SU-DHL-6 (cell line): ENCODE results near the gene MECR.

Experiments used
- H2AFZ ChIP-seq: fragments of 200-600 bp; sonication (generic); 2 replicates; pipeline ENCODE4 v1.6.1; 2014; ENCODE audit warnings: low read depth, mild to moderate bottlenecking, moderate library complexity, mixed read lengths, antibody characterized with exemption, low read length; ENCODE audit not compliant: severe bottlenecking
- H3F3A ChIP-seq: fragments of 200-600 bp; shearing (Covaris generic); 2 replicates; pipeline ENCODE4 v1.6.0; 2016; ENCODE audit warnings: antibody characterized with exemption, mild to moderate bottlenecking; ENCODE audit not compliant: insufficient read depth
- H3K27ac ChIP-seq: fragments of 200-600 bp; sonication (generic); 2 replicates; pipeline ENCODE4 v1.5.1; 2016; ENCODE audit warnings: low read depth, mild to moderate bottlenecking, low read length, moderate library complexity, mixed read lengths
- H3K27me3 ChIP-seq: fragments of 200-600 bp; sonication (generic), shearing (Covaris generic); 2 replicates; pipeline ENCODE4 v1.6.0; 2014; ENCODE audit warnings: mild to moderate bottlenecking, low read length
- H3K36me3 ChIP-seq: fragments of 200-600 bp; sonication (generic); 2 replicates; pipeline ENCODE4 v1.6.1; 2014; ENCODE audit warnings: mild to moderate bottlenecking, low read length, mixed read lengths
- H3K4me2 ChIP-seq: fragments of 300-600, 200-600 bp; shearing (Covaris generic), sonication (generic); 2 replicates; pipeline ENCODE4 v1.6.0; 2014; ENCODE audit warnings: low read length, low read depth, mild to moderate bottlenecking; ENCODE audit not compliant: poor library complexity, severe bottlenecking
- H3K4me3 ChIP-seq: fragments of 200-600 bp; sonication (generic); 2 replicates; pipeline ENCODE4 v1.5.1; 2014; ENCODE audit warnings: antibody characterized with exemption, low read length, mild to moderate bottlenecking, mixed read lengths; ENCODE audit not compliant: insufficient read depth, poor library complexity, severe bottlenecking
- H3K79me2 ChIP-seq: fragments of 200-600 bp; sonication (generic); 2 replicates; pipeline ENCODE4 v1.6.1; 2014; ENCODE audit warnings: mild to moderate bottlenecking, low read length, moderate library complexity; ENCODE audit not compliant: insufficient read depth
- H3K9ac ChIP-seq: fragments of 200-600 bp; sonication (generic); 2 replicates; pipeline ENCODE4 v1.7.0; 2014; ENCODE audit warnings: mild to moderate bottlenecking, low read length
- H3K9me2 ChIP-seq: fragments of 200-600 bp; sonication (generic); replicated peaks from 2 replicates; pipeline ENCODE4 v1.6.1; 2014; ENCODE audit warnings: low read length; ENCODE audit not compliant: insufficient read depth
- H3K9me3 ChIP-seq: fragments of 200-600 bp; sonication (generic); 2 replicates; pipeline ENCODE4 v1.6.1; 2014; ENCODE audit warnings: low read length, mixed read lengths; ENCODE audit not compliant: insufficient read depth
- H4K20me1 ChIP-seq: fragments of 200-600 bp; sonication (generic); 2 replicates; pipeline ENCODE4 v1.6.1; 2014; ENCODE audit warnings: low read depth, mild to moderate bottlenecking, antibody characterized with exemption, low read length, moderate library complexity, mixed read lengths
- EZH2phosphoT487 ChIP-seq: fragments of 200-600 bp; sonication (generic), shearing (Covaris generic); conservative IDR thresholded peaks from 2 replicates; pipeline ENCODE4 v1.6.1; 2018; ENCODE audit warnings: mild to moderate bottlenecking, antibody characterized with exemption, low read length, moderate library complexity, mixed read lengths
- TF ChIP-seq, protein P1 (sequence below): fragments of 200-600 bp; sonication (generic); IDR thresholded peaks from one replicate; pipeline ENCODE4 v1.5.1; 2017; ENCODE audit warnings: antibody characterized with exemption, mild to moderate bottlenecking, low read length, moderate library complexity; ENCODE audit not compliant: insufficient read depth, poor library complexity, severe bottlenecking

MECR gene

DNA sequence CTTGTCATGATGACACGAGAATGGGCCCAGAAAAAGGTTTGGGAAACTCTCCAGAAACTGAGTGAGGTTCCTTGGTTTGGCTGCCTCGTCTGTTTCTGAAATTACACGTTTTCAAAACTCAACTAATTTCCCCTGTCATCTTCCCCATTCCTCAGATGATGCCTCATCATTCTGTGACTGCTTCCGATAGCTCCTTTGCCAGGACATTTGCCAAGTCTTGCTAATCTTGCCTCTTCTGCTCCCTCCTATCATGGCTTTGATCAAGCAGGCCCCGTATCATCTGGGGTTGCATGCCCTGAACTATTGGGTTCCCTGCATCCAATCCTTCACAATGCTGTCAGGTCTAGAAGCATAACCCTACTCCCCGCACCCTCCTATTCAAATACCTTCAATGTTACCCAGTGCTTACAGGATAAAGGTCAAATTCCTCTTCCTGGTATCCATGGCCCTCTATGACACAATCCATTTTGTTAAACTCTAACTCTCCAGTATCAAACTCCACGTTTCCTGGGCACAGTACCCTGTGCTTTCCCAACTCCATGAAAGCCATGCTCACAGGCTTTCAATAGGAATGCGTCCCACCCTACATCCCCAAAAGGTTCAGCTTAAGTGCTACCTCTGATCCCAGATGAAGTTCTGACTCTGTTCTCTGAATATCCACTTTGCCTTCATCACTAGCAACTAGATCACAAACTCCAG lies 84.8 kb downstream of the MECR start:
- Histone ChIP-seq H3K9me2 (no peaks in the 10 kb centered on the region), H3K4me3 (no peak overlapping the region), H3K9me3 (no peaks in the 10 kb centered on the region), H3K79me2 (no peaks in the 10 kb centered on the region), H3K27me3 (no peaks in the 10 kb centered on the region), H3K27ac (no peak overlapping the region), H3K9ac (no peak overlapping the region), H4K20me1 (0 out of 2 replicates have a peak, but pooled peaks cover 6% of the 10 kb centered on the region), H3K4me2 (no peak overlapping the region), H2AFZ (no peak overlapping the region), H3F3A (peaks cover 4% of the 10 kb centered on the region; the same call in 1 of the 2 replicates), H3K36me3 (peaks cover 11% of the 10 kb centered on the region; the same call in 1 of the 2 replicates)
- TF ChIP-seq, protein P1, sequence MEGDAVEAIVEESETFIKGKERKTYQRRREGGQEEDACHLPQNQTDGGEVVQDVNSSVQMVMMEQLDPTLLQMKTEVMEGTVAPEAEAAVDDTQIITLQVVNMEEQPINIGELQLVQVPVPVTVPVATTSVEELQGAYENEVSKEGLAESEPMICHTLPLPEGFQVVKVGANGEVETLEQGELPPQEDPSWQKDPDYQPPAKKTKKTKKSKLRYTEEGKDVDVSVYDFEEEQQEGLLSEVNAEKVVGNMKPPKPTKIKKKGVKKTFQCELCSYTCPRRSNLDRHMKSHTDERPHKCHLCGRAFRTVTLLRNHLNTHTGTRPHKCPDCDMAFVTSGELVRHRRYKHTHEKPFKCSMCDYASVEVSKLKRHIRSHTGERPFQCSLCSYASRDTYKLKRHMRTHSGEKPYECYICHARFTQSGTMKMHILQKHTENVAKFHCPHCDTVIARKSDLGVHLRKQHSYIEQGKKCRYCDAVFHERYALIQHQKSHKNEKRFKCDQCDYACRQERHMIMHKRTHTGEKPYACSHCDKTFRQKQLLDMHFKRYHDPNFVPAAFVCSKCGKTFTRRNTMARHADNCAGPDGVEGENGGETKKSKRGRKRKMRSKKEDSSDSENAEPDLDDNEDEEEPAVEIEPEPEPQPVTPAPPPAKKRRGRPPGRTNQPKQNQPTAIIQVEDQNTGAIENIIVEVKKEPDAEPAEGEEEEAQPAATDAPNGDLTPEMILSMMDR: no peak
- no peak for TF ChIP-seq EZH2phosphoT487

DNA sequence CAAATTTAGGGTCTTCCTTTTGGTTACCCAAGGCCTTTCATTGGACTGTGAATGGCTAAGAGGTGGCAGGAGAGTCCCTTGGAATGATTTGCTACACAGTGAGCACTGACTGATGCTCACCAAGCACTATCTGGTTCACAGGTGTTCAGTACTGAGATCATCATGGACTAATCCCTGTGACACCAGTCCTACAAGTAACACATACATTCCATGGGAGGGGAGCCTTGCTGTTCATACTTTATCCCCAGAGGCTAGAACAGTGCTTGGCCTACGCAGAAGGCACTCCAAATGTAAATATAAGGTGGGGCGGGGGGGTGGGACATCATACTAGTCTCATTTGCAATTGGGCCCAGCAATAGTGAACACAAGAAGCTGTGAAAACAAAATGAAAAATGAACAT lies 86.6 kb downstream of the MECR start:
- Histone ChIP-seq H2AFZ (no peak overlapping the region), H3K79me2 (no peaks in the 10 kb centered on the region), H3K36me3 (peaks cover 11% of the 10 kb centered on the region; the same call in 1 of the 2 replicates), H3F3A (peaks cover 4% of the 10 kb centered on the region; the same call in 1 of the 2 replicates), H3K9me3 (no peaks in the 10 kb centered on the region), H3K9me2 (no peaks in the 10 kb centered on the region), H3K9ac (no peak overlapping the region), H3K27ac (no peak overlapping the region), H3K4me3 (no peak overlapping the region), H4K20me1 (0 out of 2 replicates have a peak, but pooled peaks cover 3% of the 10 kb centered on the region), H3K4me2 (no peak overlapping the region), H3K27me3 (no peaks in the 10 kb centered on the region)
- no peak for TF ChIP-seq EZH2phosphoT487
- TF ChIP-seq, protein P1: no peak

- TF ChIP-seq EZH2phosphoT487: no peak
- TF ChIP-seq, protein P1: no peak
- H3F3A ChIP-seq: peaks cover 4% of the 10 kb centered on the region; the same call in 1 of the 2 replicates
- no peak overlapping the region for H2AFZ ChIP-seq
- no peaks in the 10 kb centered on the region for H3K79me2 ChIP-seq
- no peaks in the 10 kb centered on the region for H3K9me3 ChIP-seq
- no peak overlapping the region for H3K4me2 ChIP-seq
- no peaks in the 10 kb centered on the region for H3K9me2 ChIP-seq
- H3K36me3 ChIP-seq: 0 out of 2 replicates have a peak, but pooled peaks cover 4% of the 10 kb centered on the region
- 0 out of 2 replicates have a peak, but pooled peaks cover 3% of the 10 kb centered on the region for H4K20me1 ChIP-seq
- H3K9ac ChIP-seq: no peak overlapping the region
- H3K27me3 ChIP-seq: no peaks in the 10 kb centered on the region
- no peak overlapping the region for H3K27ac ChIP-seq
- no peak overlapping the region for H3K4me3 ChIP-seq
Observed at GRCh38 chr1:29142714-29143113, 88.0 kb downstream of the MECR start.
